GM12878 (cell line): ENCODE data around the gene RPS6KA3. TPM values are rescaled to one million over a fixed set of nuclear protein-coding genes. Genes with fewer than 3 reads are reported as not detected.

Source experiments
- ATAC-seq: fragments of 200-7000 bp; cut with Tn5 transposase; 3 replicates; pipeline ENCODE4 v1.9.1; 2020; ENCODE audit warnings: mild to moderate bottlenecking, moderate library complexity
- BruUV-seq: library from RNA; stranded (reverse); fragments of 400-500 nt; replicated peaks from 2 replicates; lab custom pipeline; 2021; lab: Mats Ljungman, UMichigan
- CTCF ChIA-PET: fragments of 300-600 bp; sonication (Branson Sonifier 250); formaldehyde crosslinking; extraction: SDS; loops from one replicate; lab custom pipeline; 2021; ENCODE audit warnings: inconsistent platforms; lab: Yijun Ruan, JAX
- POLR2A ChIA-PET: fragments of 350-600 bp; formaldehyde crosslinking; extraction: SDS; loops from one replicate; lab custom pipeline; 2021; ENCODE audit warnings: inconsistent platforms; lab: Charles Lee
- RAD21 ChIA-PET: fragments of 300-600 bp; sonication (Branson Sonifier 250); formaldehyde crosslinking; loops from one replicate; lab custom pipeline; 2023; ENCODE audit warnings: antibody characterized with exemption; ENCODE audit not compliant: unreplicated experiment; lab: Charles Lee
- SMC1A ChIA-PET: fragments of 300-600 bp; sonication (Branson Sonifier 250); formaldehyde crosslinking; loops from one replicate; lab custom pipeline; 2023; ENCODE audit not compliant: unreplicated experiment, uncharacterized antibody; lab: Charles Lee
- DNase-seq: peaks from one replicate; pipeline ENCODE4 v3.0.0-alpha.2; 2011; ENCODE audit warnings: low read depth, low spot score
- FAIRE-seq: peaks from 3 replicates; lab custom pipeline; 2011; peaks lifted over from hg19 to GRCh38; lab: Jason Lieb, UNC
- H2AFZ ChIP-seq: 2 replicates; pipeline ENCODE4 v1.6.0; 2011; ENCODE audit warnings: low read depth, low read length, control low read depth; ENCODE audit not compliant: control insufficient read depth
- H3K27ac ChIP-seq: 2 replicates; pipeline ENCODE4 v1.5.1; 2011; ENCODE audit warnings: control low read depth; ENCODE audit not compliant: control insufficient read depth, insufficient read depth
- H3K27me3 ChIP-seq, 2 experiments: replicated peaks in 1 of 2; 2 replicates each; pipeline versions ENCODE4 v1.6.0 to v1.6.1; 2011; ENCODE audit warnings: low read length in 1 of 2; ENCODE audit not compliant: control insufficient read depth in 2 of 2, insufficient read depth in 2 of 2
- H3K36me3 ChIP-seq, 2 experiments: 2 replicates each; pipeline ENCODE4 v1.5.1; 2011; ENCODE audit warnings: low read length in 1 of 2; ENCODE audit not compliant: control insufficient read depth in 2 of 2, insufficient read depth in 2 of 2
- H3K4me1 ChIP-seq: 2 replicates; pipeline ENCODE4 v1.6.1; 2011; ENCODE audit warnings: mild to moderate bottlenecking, low read length, moderate library complexity, mixed read lengths; ENCODE audit not compliant: control insufficient read depth, insufficient read depth
- H3K4me2 ChIP-seq: 2 replicates; pipeline ENCODE4 v1.6.0; 2011; ENCODE audit warnings: control low read depth; ENCODE audit not compliant: control insufficient read depth, insufficient read depth
- H3K4me3 ChIP-seq: fragments of 200-600 bp; sonication (generic); 2 replicates; pipeline ENCODE4 v1.5.1; 2016
- H3K79me2 ChIP-seq: 2 replicates; pipeline ENCODE4 v1.6.0; 2011; ENCODE audit warnings: low read length; ENCODE audit not compliant: control insufficient read depth, insufficient read depth
- H3K9ac ChIP-seq: 2 replicates; pipeline ENCODE4 v1.8.0; 2011; ENCODE audit warnings: low read length, control low read depth, mixed read lengths; ENCODE audit not compliant: control insufficient read depth, insufficient read depth
- H3K9me3 ChIP-seq: replicated peaks from 3 replicates; pipeline ENCODE4 v1.5.1; 2011; ENCODE audit warnings: mild to moderate bottlenecking, low read length; ENCODE audit not compliant: control insufficient read depth, insufficient read depth
- H4K20me1 ChIP-seq: 2 replicates; pipeline ENCODE4 v1.6.0; 2011; ENCODE audit not compliant: control insufficient read depth, insufficient read depth
- CEBPB ChIP-seq, 2 experiments: fragments of 150-350 bp in 1 of 2; IDR thresholded peaks; 2 replicates each; pipeline ENCODE4 v1.6.1; 2012 to 2014; ENCODE audit warnings: low read depth in 2 of 2, low read length in 2 of 2, borderline replicate concordance in 1 of 2, inconsistent platforms in 1 of 2
- EZH2 ChIP-seq: IDR thresholded peaks from 2 replicates; pipeline ENCODE4 v1.6.1; 2012; ENCODE audit warnings: low read depth, mild to moderate bottlenecking, control low read depth, inconsistent platforms, low read length, borderline replicate concordance; ENCODE audit not compliant: control insufficient read depth
- MTA3 ChIP-seq: IDR thresholded peaks from 2 replicates; pipeline ENCODE4 v1.6.1; 2012; ENCODE audit warnings: low read length, inconsistent platforms, borderline replicate concordance
- NFYA ChIP-seq: IDR thresholded peaks from 2 replicates; pipeline ENCODE4 v1.6.1; 2011; ENCODE audit warnings: low read depth, mild to moderate bottlenecking, low read length, improper control_type of control experiment, borderline replicate concordance
- NFYB ChIP-seq: IDR thresholded peaks from 2 replicates; pipeline ENCODE4 v1.6.1; 2011; ENCODE audit warnings: low read depth, mild to moderate bottlenecking, low read length, improper control_type of control experiment, moderate library complexity; ENCODE audit not compliant: insufficient read depth
- NR2C2 ChIP-seq: IDR thresholded peaks from 2 replicates; pipeline ENCODE4 v1.6.1; 2011; ENCODE audit warnings: borderline replicate concordance, low read depth; ENCODE audit not compliant: control insufficient read depth, insufficient read length
- NRF1 ChIP-seq: conservative IDR thresholded peaks from 2 replicates; pipeline ENCODE4 v1.6.1; 2011; ENCODE audit warnings: mild to moderate bottlenecking, low read depth, low read length, improper control_type of control experiment
- POLR2AphosphoS5 ChIP-seq: IDR thresholded peaks from 2 replicates; pipeline ENCODE4 v1.6.1; 2011; ENCODE audit warnings: mild to moderate bottlenecking, low read length, inconsistent platforms
- POU2F2 ChIP-seq: IDR thresholded peaks from 3 replicates; pipeline ENCODE4 v1.6.1; 2011; ENCODE audit warnings: low read depth, mild to moderate bottlenecking, low read length, borderline replicate concordance
- RB1 ChIP-seq: fragments of 450-650 bp; formaldehyde crosslinking; IDR thresholded peaks from 2 replicates; pipeline ENCODE4 v1.6.1; 2017; ENCODE audit warnings: mild to moderate bottlenecking, borderline replicate concordance
- RCOR1 ChIP-seq: conservative IDR thresholded peaks from 2 replicates; pipeline ENCODE4 v1.6.1; 2012; ENCODE audit warnings: low read depth, low read length, improper control_type of control experiment
- TCF3 ChIP-seq: IDR thresholded peaks from 2 replicates; pipeline ENCODE4 v1.6.1; 2012; ENCODE audit warnings: low read depth, mild to moderate bottlenecking, low read length, borderline replicate concordance; ENCODE audit not compliant: insufficient read depth
- ZBED1 ChIP-seq: IDR thresholded peaks from 2 replicates; pipeline ENCODE4 v1.6.1; 2016; ENCODE audit warnings: borderline replicate concordance
- WGBS: methylation state at CpG from one replicate; pipeline ENCODE4 v1.1.6; 2016; ENCODE audit warnings: low lambda C conversion rate; ENCODE audit not compliant: insufficient replicate concordance, insufficient coverage; ENCODE audit errors: missing lambda C conversion rate; 5-methylcytosine and 5-hydroxymethylcytosine counted together
- in situ Hi-C: fragments of 300-500 bp; cut with MboI; formaldehyde crosslinking; loops from 9 replicates; pipeline ENCODE4 v1.14.3; 2018; ENCODE audit warnings: mixed read lengths
- intact Hi-C: fragments of 100-400 bp; cut with micrococcal nuclease; formaldehyde crosslinking; loops from one replicate; pipeline ENCODE4 v1.14.2; 2022; ENCODE audit not compliant: unreplicated experiment
- polyA plus RNA-seq, 11 experiments: library from polyadenylated mRNA; depleted of rRNA in 4 of 11; unstranded in 6 of 11; stranded (reverse) in 5 of 11; fragments of >200 nt; fragmentation: Nextera tagmentation in 4 of 11; fragmentation: Illumina TruSeq in 1 of 11; extraction: Ambion mirVana in 4 of 11; extraction: Trizol in 1 of 11; gene quantifications; 1 replicate in 1 of 11; 2 replicates in 10 of 11; pipeline versions ENCODE4 v1.2.1 to v1.2.3, GENCODE V29; 2011 to 2016; ENCODE audit warnings: inconsistent platforms in 2 of 11, missing spikeins in 2 of 11, low read depth in 1 of 11
- total RNA-seq, 4 experiments: library from RNA; depleted of rRNA in 3 of 4; stranded (reverse); fragments of >200 nt in 3 of 4; fragmentation: Illumina TruSeq in 1 of 4; extraction: Trizol in 1 of 4; gene quantifications; 2 replicates each; pipeline versions ENCODE4 v1.2.1 to v1.2.3, GENCODE V29; 2013 to 2021
- TF ChIP-seq, protein P1 (sequence below): fragments of 450-650 bp; formaldehyde crosslinking; IDR thresholded peaks from 2 replicates; pipeline ENCODE4 v1.4.0; 2020; ENCODE audit warnings: mild to moderate bottlenecking, moderate library complexity
- TF ChIP-seq, protein P2 (sequence below): IDR thresholded peaks from 2 replicates; pipeline ENCODE4 v1.6.1; 2012; ENCODE audit warnings: low read depth, low read length, improper control_type of control experiment

The RPS6KA3 gene
- total and polyA plus RNA-seq, 10 of the 15 experiments (the other 5 are each of a cell fraction or from before 2014, with no cell fraction given), result 2.8 to 35.6 (median 15.8) TPM

DNA sequence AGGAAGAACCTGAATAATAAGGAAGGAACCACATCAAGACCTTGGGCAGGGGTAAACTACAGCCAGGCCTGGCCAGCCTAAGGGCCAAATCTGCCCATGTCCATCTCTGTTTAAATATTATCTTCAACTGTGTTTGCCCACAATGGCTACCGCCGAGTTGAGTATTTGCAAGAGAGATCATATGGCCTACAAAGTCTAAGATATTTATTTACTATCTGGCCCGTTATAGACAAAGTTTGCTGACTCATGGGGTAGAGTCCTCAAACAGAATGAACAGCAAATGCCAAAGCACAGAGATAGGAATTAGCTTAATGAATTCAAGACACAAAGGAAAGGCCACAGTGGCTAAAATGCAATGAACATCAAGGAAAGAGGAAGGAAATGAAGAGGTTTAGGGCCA lies 44.8 kb downstream of the RPS6KA3 start:
- no peak for DNase-seq
- ChIA-PET SMC1A (no interaction called here), RAD21 (no interaction called here), CTCF (no interaction called here), POLR2A (interaction anchor here (0.7 kb wide), 1 partner anchor 33 kb away, joined by 4 read pairs; no protein-coding TSS in a partner anchor)
- no peaks in the 10 kb centered on the region for H4K20me1 ChIP-seq
- no peak overlapping the region for H3K9ac ChIP-seq
- no TSS peak for BruUV-seq
- no peak for FAIRE-seq
- WGBS, result 83% methylated on average over 3 of the region's 3 CpGs
- no peak for TF ChIP-seq EZH2
- TF ChIP-seq ZBED1, result no peak
- TF ChIP-seq NFYB, result no peak
- no peak for TF ChIP-seq NRF1
- no peak for TF ChIP-seq NFYA
- TF ChIP-seq NR2C2, result no peak
- no peak for TF ChIP-seq POU2F2
- TF ChIP-seq, protein P1, sequence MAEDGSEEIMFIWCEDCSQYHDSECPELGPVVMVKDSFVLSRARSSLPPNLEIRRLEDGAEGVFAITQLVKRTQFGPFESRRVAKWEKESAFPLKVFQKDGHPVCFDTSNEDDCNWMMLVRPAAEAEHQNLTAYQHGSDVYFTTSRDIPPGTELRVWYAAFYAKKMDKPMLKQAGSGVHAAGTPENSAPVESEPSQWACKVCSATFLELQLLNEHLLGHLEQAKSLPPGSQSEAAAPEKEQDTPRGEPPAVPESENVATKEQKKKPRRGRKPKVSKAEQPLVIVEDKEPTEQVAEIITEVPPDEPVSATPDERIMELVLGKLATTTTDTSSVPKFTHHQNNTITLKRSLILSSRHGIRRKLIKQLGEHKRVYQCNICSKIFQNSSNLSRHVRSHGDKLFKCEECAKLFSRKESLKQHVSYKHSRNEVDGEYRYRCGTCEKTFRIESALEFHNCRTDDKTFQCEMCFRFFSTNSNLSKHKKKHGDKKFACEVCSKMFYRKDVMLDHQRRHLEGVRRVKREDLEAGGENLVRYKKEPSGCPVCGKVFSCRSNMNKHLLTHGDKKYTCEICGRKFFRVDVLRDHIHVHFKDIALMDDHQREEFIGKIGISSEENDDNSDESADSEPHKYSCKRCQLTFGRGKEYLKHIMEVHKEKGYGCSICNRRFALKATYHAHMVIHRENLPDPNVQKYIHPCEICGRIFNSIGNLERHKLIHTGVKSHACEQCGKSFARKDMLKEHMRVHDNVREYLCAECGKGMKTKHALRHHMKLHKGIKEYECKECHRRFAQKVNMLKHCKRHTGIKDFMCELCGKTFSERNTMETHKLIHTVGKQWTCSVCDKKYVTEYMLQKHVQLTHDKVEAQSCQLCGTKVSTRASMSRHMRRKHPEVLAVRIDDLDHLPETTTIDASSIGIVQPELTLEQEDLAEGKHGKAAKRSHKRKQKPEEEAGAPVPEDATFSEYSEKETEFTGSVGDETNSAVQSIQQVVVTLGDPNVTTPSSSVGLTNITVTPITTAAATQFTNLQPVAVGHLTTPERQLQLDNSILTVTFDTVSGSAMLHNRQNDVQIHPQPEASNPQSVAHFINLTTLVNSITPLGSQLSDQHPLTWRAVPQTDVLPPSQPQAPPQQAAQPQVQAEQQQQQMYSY (CRISPR knock-in tag), result no peak
- TF ChIP-seq RB1, result no peak
- no peak for TF ChIP-seq RCOR1
- no peak for TF ChIP-seq TCF3
- TF ChIP-seq MTA3, result no peak
- no peak for TF ChIP-seq CEBPB (IDR thresholded peaks at IDR 0.05; ENCODE audit: borderline replicate concordance in 1 of 2, low read depth in 2 of 2, low read length in 2 of 2)
- TF ChIP-seq POLR2AphosphoS5, result no peak
- TF ChIP-seq, protein P2, sequence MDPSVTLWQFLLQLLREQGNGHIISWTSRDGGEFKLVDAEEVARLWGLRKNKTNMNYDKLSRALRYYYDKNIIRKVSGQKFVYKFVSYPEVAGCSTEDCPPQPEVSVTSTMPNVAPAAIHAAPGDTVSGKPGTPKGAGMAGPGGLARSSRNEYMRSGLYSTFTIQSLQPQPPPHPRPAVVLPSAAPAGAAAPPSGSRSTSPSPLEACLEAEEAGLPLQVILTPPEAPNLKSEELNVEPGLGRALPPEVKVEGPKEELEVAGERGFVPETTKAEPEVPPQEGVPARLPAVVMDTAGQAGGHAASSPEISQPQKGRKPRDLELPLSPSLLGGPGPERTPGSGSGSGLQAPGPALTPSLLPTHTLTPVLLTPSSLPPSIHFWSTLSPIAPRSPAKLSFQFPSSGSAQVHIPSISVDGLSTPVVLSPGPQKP, result no peak
- peaks cover 5% of the 10 kb centered on the region; the same call in 1 of the 2 replicates for H3K4me1 ChIP-seq
- no peaks in the 10 kb centered on the region for H3K9me3 ChIP-seq
- H3K4me3 ChIP-seq, result no peak overlapping the region
- no peak overlapping the region for H3K27ac ChIP-seq
- no peak overlapping the region for H3K4me2 ChIP-seq
- H2AFZ ChIP-seq, result no peak overlapping the region
- in situ Hi-C loops (no loop called here), intact Hi-C loops (no loop called here)
- H3K79me2 ChIP-seq, result no peaks in the 10 kb centered on the region; the same call in 1 of the 2 replicates
- H3K36me3 ChIP-seq, result no peaks in the 10 kb centered on the region
- H3K27me3 ChIP-seq, result no peaks in the 10 kb centered on the region
- no peak for ATAC-seq
